ENCODE results near the gene EID1.
"Not testable (repeated sequence)": the region's sequence is repeated elsewhere in the genome, so short reads cannot be mapped to it uniquely, and the experiment has no call there.

The EID1 gene

GRCh38 chr15:48888191-48888590 lies 10.3 kb downstream of the EID1 start:
- peaks cover 22% of the 10 kb centered on the region for H3K4me1 Mint-ChIP-seq
- no peak overlapping the region for H3K27ac Mint-ChIP-seq
- H3K36me3 Mint-ChIP-seq (ENCODE audit: low read depth): peaks cover 1% of the 10 kb centered on the region
- ATAC-seq (no peak), DNase-seq (no peak)
- H3K27me3 Mint-ChIP-seq: peaks cover 13% of the 10 kb centered on the region
- no peak overlapping the region for H3K4me3 Mint-ChIP-seq
- H3K9me3 Mint-ChIP-seq: no peaks in the 10 kb centered on the region

- no peak overlapping the region for H3K4me3 Mint-ChIP-seq
- H3K9me3 Mint-ChIP-seq: no peaks in the 10 kb centered on the region
- ATAC-seq (no peak), DNase-seq (no peak)
- peaks cover 21% of the 10 kb centered on the region for H3K4me1 Mint-ChIP-seq
- peaks cover 13% of the 10 kb centered on the region for H3K27me3 Mint-ChIP-seq
- H3K27ac Mint-ChIP-seq: no peak overlapping the region
- H3K36me3 Mint-ChIP-seq (ENCODE audit: low read depth): peaks cover 1% of the 10 kb centered on the region
Observed at GRCh38 chr15:48888836-48889235, 10.9 kb downstream of the EID1 start.

- Mint-ChIP-seq H3K27me3 (peaks cover 16% of the 10 kb centered on the region), H3K27ac (no peak overlapping the region), H3K4me1 (peaks cover 18% of the 10 kb centered on the region), H3K36me3 (ENCODE audit: low read depth) (peaks cover 1% of the 10 kb centered on the region), H3K9me3 (no peaks in the 10 kb centered on the region), H3K4me3 (no peak overlapping the region)
- DNase-seq: no peak
- ATAC-seq: no peak
Observed at GRCh38 chr15:48889925-48890324, 12.0 kb downstream of the EID1 start.

- no peak for DNase-seq
- H3K27ac Mint-ChIP-seq: no peak overlapping the region
- peaks cover 17% of the 10 kb centered on the region for H3K4me1 Mint-ChIP-seq
- no peak overlapping the region for H3K4me3 Mint-ChIP-seq
- peaks cover 16% of the 10 kb centered on the region for H3K27me3 Mint-ChIP-seq
- no peaks in the 10 kb centered on the region for H3K9me3 Mint-ChIP-seq
- ATAC-seq: no peak
- H3K36me3 Mint-ChIP-seq (ENCODE audit: low read depth): peaks cover 1% of the 10 kb centered on the region
Observed at GRCh38 chr15:48890375-48890972, 12.5 kb downstream of the EID1 start.

- Mint-ChIP-seq H3K4me3 (no peak overlapping the region), H3K36me3 (ENCODE audit: low read depth) (peaks cover 1% of the 10 kb centered on the region), H3K27ac (no peak overlapping the region), H3K4me1 (peaks cover 17% of the 10 kb centered on the region), H3K9me3 (no peaks in the 10 kb centered on the region), H3K27me3 (peaks cover 12% of the 10 kb centered on the region)
- ATAC-seq (no peak), DNase-seq (no peak)
Observed at GRCh38 chr15:48891232-48891765, 13.4 kb downstream of the EID1 start.

GRCh38 chr15:48893311-48893710 lies 15.4 kb downstream of the EID1 start:
- Mint-ChIP-seq H3K9me3 (no peaks in the 10 kb centered on the region), H3K27ac (no peak overlapping the region), H3K36me3 (ENCODE audit: low read depth) (peaks cover 1% of the 10 kb centered on the region), H3K4me3 (no peak overlapping the region), H3K27me3 (peaks cover 22% of the 10 kb centered on the region), H3K4me1 (peaks cover 25% of the 10 kb centered on the region)
- DNase-seq (no peak), ATAC-seq (no peak)

GRCh38 chr15:48896869-48897814 lies 19.2 kb downstream of the EID1 start:
- Mint-ChIP-seq H3K4me1 (peaks cover 24% of the 10 kb centered on the region), H3K27ac (no peak overlapping the region), H3K4me3 (no peak overlapping the region), H3K36me3 (ENCODE audit: low read depth) (no peaks in the 10 kb centered on the region), H3K9me3 (no peaks in the 10 kb centered on the region), H3K27me3 (peaks cover 24% of the 10 kb centered on the region)
- ATAC-seq: peak; percentile 62
- DNase-seq: no peak

- Mint-ChIP-seq H3K27me3 (peaks cover 24% of the 10 kb centered on the region), H3K9me3 (no peaks in the 10 kb centered on the region), H3K27ac (peak overlapping the region; percentile 48), H3K4me1 (peaks cover 27% of the 10 kb centered on the region), H3K4me3 (no peak overlapping the region), H3K36me3 (ENCODE audit: low read depth) (peaks cover 3% of the 10 kb centered on the region)
- DNase-seq: no peak
- ATAC-seq: peak; percentile 44
Observed at GRCh38 chr15:48898032-48898431, 20.1 kb downstream of the EID1 start.

GRCh38 chr15:48898446-48898845 lies 20.5 kb downstream of the EID1 start:
- Mint-ChIP-seq H3K4me1 (peaks cover 27% of the 10 kb centered on the region), H3K27ac (peak overlapping the region; percentile 48), H3K27me3 (peaks cover 24% of the 10 kb centered on the region), H3K9me3 (no peaks in the 10 kb centered on the region), H3K36me3 (ENCODE audit: low read depth) (peaks cover 3% of the 10 kb centered on the region), H3K4me3 (no peak overlapping the region)
- ATAC-seq (no peak), DNase-seq (no peak)

GRCh38 chr15:48899793-48900192 lies 21.9 kb downstream of the EID1 start:
- H3K4me3 Mint-ChIP-seq: no peak overlapping the region
- H3K4me1 Mint-ChIP-seq: peaks cover 28% of the 10 kb centered on the region
- no peak for DNase-seq
- peaks cover 3% of the 10 kb centered on the region for H3K36me3 Mint-ChIP-seq (ENCODE audit: low read depth)
- H3K27me3 Mint-ChIP-seq: peaks cover 19% of the 10 kb centered on the region
- no peaks in the 10 kb centered on the region for H3K9me3 Mint-ChIP-seq
- H3K27ac Mint-ChIP-seq: no peak overlapping the region
- no peak for ATAC-seq

GRCh38 chr15:48904758-48905157 lies 26.8 kb downstream of the EID1 start:
- Mint-ChIP-seq H3K4me3 (no peak overlapping the region), H3K36me3 (ENCODE audit: low read depth) (peaks cover 6% of the 10 kb centered on the region), H3K27ac (peak overlapping the region; percentile 90)

GRCh38 chr15:48905216-48905615 lies 27.3 kb downstream of the EID1 start:
- DNase-seq: no peak

More at GRCh38 chr15:48904758-48905157, 26.8 kb downstream of the EID1 start:
- Mint-ChIP-seq H3K4me1 (peaks cover 28% of the 10 kb centered on the region), H3K27me3 (peaks cover 2% of the 10 kb centered on the region), H3K9me3 (peaks cover 11% of the 10 kb centered on the region)
- ATAC-seq (no peak), DNase-seq (no peak)

GRCh38 chr15:48905847-48906246 lies 27.9 kb downstream of the EID1 start:
- Mint-ChIP-seq H3K27ac (peak overlapping the region; percentile 90), H3K36me3 (ENCODE audit: low read depth) (peaks cover 7% of the 10 kb centered on the region), H3K9me3 (peaks cover 11% of the 10 kb centered on the region), H3K27me3 (peaks cover 6% of the 10 kb centered on the region), H3K4me3 (no peak overlapping the region), H3K4me1 (peaks cover 28% of the 10 kb centered on the region)
- ATAC-seq: peak; percentile 80
- no peak for DNase-seq

More at GRCh38 chr15:48905216-48905615, 27.3 kb downstream of the EID1 start:
- Mint-ChIP-seq H3K27me3 (peaks cover 3% of the 10 kb centered on the region), H3K4me1 (peaks cover 28% of the 10 kb centered on the region), H3K4me3 (no peak overlapping the region), H3K36me3 (ENCODE audit: low read depth) (peaks cover 6% of the 10 kb centered on the region), H3K9me3 (peaks cover 11% of the 10 kb centered on the region), H3K27ac (peak overlapping the region; percentile 90)
- ATAC-seq: no peak

- Mint-ChIP-seq H3K9me3 (peaks cover 20% of the 10 kb centered on the region), H3K27me3 (peaks cover 20% of the 10 kb centered on the region), H3K4me1 (peaks cover 24% of the 10 kb centered on the region)
- not testable (repeated sequence) for ATAC-seq; H3K36me3 Mint-ChIP-seq (ENCODE audit: low read depth); H3K27ac Mint-ChIP-seq; DNase-seq; H3K4me3 Mint-ChIP-seq
Observed at GRCh38 chr15:48909313-48909712, 31.4 kb downstream of the EID1 start.

- Mint-ChIP-seq H3K9me3 (peaks cover 20% of the 10 kb centered on the region), H3K4me1 (peaks cover 16% of the 10 kb centered on the region), H3K27me3 (peaks cover 22% of the 10 kb centered on the region)
- not testable (repeated sequence) for H3K4me3 Mint-ChIP-seq; ATAC-seq; DNase-seq; H3K36me3 Mint-ChIP-seq (ENCODE audit: low read depth); H3K27ac Mint-ChIP-seq
Observed at GRCh38 chr15:48910554-48910953, 32.6 kb downstream of the EID1 start.
